Testis (tissue), 3 donors: ENCODE measurements around the gene DAB1. TPM values are rescaled to one million over a fixed set of nuclear protein-coding genes. Genes with fewer than 3 reads are reported as not detected.

Experiments used
- DNase-seq: peaks from one replicate; pipeline ENCODE4 v3.0.0-alpha.2; 2019
- H3K27ac ChIP-seq, 2 donors: fragments of 200-600 bp; sonication (generic); one replicate each; pipeline ENCODE4 v1.5.1; 2019
- H3K27me3 ChIP-seq: fragments of 200-600 bp; sonication (generic); one replicate; pipeline ENCODE4 v1.5.1; 2019
- H3K36me3 ChIP-seq: fragments of 200-600 bp; sonication (generic); one replicate; pipeline ENCODE4 v1.5.1; 2017; ENCODE audit warnings: low read depth; ENCODE audit errors: missing control alignments
- H3K4me1 ChIP-seq: fragments of 200-600 bp; sonication (generic); one replicate; pipeline ENCODE4 v1.5.1; 2019
- H3K4me3 ChIP-seq, 2 donors: fragments of 200-600 bp; sonication (generic); one replicate each; pipeline ENCODE4 v1.5.1; 2017 to 2019
- H3K9me3 ChIP-seq: fragments of 200-600 bp; sonication (generic); one replicate; pipeline ENCODE4 v1.5.1; 2017
- POLR2A ChIP-seq: fragments of 450-650 bp; IDR thresholded peaks from one replicate; pipeline ENCODE4 v1.6.1; 2017; ENCODE audit warnings: antibody characterized with exemption, mild to moderate bottlenecking, moderate library complexity
- WGBS, 2 donors: methylation state at CpG; one replicate each; pipeline ENCODE4 v1.1.5; 2018; 5-methylcytosine and 5-hydroxymethylcytosine counted together
- intact Hi-C: fragments of 100-400 bp; cut with DNase I; formaldehyde crosslinking; loops from one replicate; pipeline ENCODE4 v1.15.1; 2023; ENCODE audit warnings: low total_unique reads
- polyA plus RNA-seq: library from polyadenylated mRNA; stranded (reverse); fragments of 350-450 nt; fragmentation: Illumina TruSeq; extraction: RNeasy Lipid Tissue Mini Kit (QIAGEN cat#74804); gene quantifications from one replicate; pipeline ENCODE4 v1.2.3, GENCODE V29; 2014; ENCODE audit warnings: low read depth, low replicate concordance; ENCODE audit not compliant: insufficient read depth
- total RNA-seq, 2 donors: library from RNA; depleted of rRNA; stranded (reverse); fragments of >200 nt; gene quantifications; one replicate each; pipeline ENCODE4 v1.2.3, GENCODE V29; 2016
- TF ChIP-seq, protein P1 (sequence below), 3 experiments: fragments of 450-650 bp in 2 of 3; fragments of 200-600 bp in 1 of 3; sonication (generic) in 1 of 3; IDR thresholded peaks; one replicate each; pipeline ENCODE4 v1.5.1; 2016 to 2019; ENCODE audit warnings: antibody characterized with exemption in 3 of 3, mild to moderate bottlenecking in 2 of 3, moderate library complexity in 1 of 3

DAB1 gene
- total and polyA plus RNA-seq, 3 donors from 2014 or later = 0.79 to 1.7 (median 1.2) TPM

DNA sequence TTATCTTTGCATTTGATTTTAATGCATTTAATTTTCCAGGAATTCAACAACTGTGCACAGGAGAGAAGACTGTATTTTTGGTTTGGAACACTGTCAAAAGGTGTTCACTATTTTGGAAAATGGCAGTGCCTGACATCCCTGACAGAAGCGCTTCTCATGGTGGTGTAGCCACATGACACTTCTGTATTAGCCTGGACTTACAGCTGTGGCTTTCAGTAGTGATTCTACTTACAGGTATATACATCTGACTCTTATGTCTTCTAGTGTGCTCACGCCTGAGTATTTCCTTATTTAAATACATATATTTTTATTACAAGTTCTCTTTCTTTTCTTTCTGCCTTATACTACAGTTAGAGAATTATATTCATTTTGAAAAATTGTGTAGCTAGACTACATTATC is 405.7 kb downstream of the DAB1 start:
- no peaks in the 10 kb centered on the region for H3K27me3 ChIP-seq
- no peak overlapping the region for H3K4me3 ChIP-seq
- DNase-seq = no peak
- H3K36me3 ChIP-seq = no peaks in the 10 kb centered on the region
- H3K9me3 ChIP-seq = no peaks in the 10 kb centered on the region
- 78 to 90% methylated on average over 2 of the region's 2 CpGs for WGBS, 2 donors
- intact Hi-C loops = no loop called here
- H3K4me1 ChIP-seq = no peaks in the 10 kb centered on the region
- H3K27ac ChIP-seq = no peak overlapping the region
- TF ChIP-seq, protein P1, sequence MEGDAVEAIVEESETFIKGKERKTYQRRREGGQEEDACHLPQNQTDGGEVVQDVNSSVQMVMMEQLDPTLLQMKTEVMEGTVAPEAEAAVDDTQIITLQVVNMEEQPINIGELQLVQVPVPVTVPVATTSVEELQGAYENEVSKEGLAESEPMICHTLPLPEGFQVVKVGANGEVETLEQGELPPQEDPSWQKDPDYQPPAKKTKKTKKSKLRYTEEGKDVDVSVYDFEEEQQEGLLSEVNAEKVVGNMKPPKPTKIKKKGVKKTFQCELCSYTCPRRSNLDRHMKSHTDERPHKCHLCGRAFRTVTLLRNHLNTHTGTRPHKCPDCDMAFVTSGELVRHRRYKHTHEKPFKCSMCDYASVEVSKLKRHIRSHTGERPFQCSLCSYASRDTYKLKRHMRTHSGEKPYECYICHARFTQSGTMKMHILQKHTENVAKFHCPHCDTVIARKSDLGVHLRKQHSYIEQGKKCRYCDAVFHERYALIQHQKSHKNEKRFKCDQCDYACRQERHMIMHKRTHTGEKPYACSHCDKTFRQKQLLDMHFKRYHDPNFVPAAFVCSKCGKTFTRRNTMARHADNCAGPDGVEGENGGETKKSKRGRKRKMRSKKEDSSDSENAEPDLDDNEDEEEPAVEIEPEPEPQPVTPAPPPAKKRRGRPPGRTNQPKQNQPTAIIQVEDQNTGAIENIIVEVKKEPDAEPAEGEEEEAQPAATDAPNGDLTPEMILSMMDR (IDR thresholded peaks at IDR 0.05) = no peak
- no peak for TF ChIP-seq POLR2A

DNA sequence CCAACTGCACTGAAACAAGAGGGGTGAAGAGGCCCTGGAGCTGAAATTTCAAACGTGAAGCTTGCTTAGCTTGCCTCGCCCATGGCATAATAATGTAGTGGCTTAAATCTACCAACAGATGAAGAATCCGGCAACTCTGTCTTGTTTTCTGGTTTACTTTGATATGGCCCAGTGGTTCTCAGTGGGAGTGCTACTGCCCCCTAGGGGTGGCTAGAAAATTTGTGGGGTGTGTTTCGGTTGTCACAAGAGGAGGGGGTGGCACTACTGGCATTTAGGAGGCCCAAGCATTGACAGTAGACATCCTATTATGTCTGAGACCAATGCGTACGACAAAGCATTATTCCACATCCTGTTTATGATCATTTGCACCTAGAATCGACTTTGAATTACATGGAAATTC is 406.1 kb downstream of the DAB1 start:
- H3K36me3 ChIP-seq = no peaks in the 10 kb centered on the region
- WGBS, 2 donors = 88 to 90% methylated on average over 7 of the region's 7 CpGs
- H3K4me1 ChIP-seq = no peaks in the 10 kb centered on the region
- no peak overlapping the region for H3K4me3 ChIP-seq
- H3K27me3 ChIP-seq = no peaks in the 10 kb centered on the region
- intact Hi-C loops = no loop called here
- TF ChIP-seq, protein P1 (IDR thresholded peaks at IDR 0.05) = peak in 2 of 3 experiments; percentile 7 to 44
- TF ChIP-seq POLR2A = no peak
- DNase-seq = no peak
- H3K27ac ChIP-seq = no peak overlapping the region
- no peaks in the 10 kb centered on the region for H3K9me3 ChIP-seq

DNA sequence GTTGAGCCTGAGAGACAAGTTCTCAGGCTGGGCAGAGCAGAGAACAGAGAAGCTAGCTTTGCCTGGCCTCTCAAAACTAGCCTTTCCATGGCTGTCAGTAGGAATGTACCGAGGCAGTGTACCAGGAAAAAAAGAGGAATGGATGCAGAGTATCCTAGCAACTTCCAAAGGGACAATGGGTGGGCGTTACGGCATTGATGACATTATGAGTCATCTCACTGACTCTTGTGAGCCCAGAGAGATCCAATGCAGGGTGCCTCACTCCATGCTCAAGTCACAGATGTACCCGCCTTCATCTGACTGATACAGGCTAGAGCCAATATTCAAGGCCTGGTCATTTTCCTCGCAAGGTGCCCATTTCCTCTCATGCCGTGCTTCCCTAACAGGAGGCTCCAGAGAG is 406.7 kb downstream of the DAB1 start:
- Histone ChIP-seq H3K9me3 (no peaks in the 10 kb centered on the region), H3K27me3 (no peaks in the 10 kb centered on the region), H3K4me1 (no peaks in the 10 kb centered on the region), H3K36me3 (no peaks in the 10 kb centered on the region), H3K27ac (no peak overlapping the region), H3K4me3 (no peak overlapping the region)
- WGBS, 2 donors = 94 to 95% methylated on average over 6 of the region's 6 CpGs
- intact Hi-C loops = no loop called here
- no peak for DNase-seq
- TF ChIP-seq, protein P1 (IDR thresholded peaks at IDR 0.05) = no peak
- TF ChIP-seq POLR2A = no peak

DNA sequence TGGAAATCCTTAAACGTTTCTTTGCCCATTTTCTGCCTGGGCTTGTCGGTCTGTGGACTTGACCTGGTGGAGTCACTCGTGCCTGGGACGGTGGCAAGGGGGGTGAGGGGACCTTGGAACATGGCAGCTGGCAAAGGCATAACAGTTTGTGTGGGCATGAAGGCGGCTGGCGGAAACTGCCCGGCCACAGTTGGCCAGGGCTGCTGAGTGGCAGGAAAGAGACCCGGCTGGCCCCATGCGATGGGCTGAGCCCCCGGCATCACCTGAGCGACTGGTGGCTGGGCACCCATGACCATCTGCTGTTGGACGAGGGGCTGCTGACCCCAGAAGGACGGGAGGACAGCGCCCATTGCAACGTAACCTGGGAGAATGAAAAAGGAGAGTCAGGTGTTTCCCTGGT is 408.8 kb downstream of the DAB1 start:
- Histone ChIP-seq H3K9me3 (no peaks in the 10 kb centered on the region), H3K4me1 (no peaks in the 10 kb centered on the region), H3K4me3 (no peak overlapping the region), H3K27ac (no peak overlapping the region), H3K36me3 (no peaks in the 10 kb centered on the region), H3K27me3 (no peaks in the 10 kb centered on the region)
- intact Hi-C loops = no loop called here
- 88 to 89% methylated on average over 15 of the region's 15 CpGs for WGBS, 2 donors
- DNase-seq = no peak
- TF ChIP-seq, protein P1 (IDR thresholded peaks at IDR 0.05) = no peak
- no peak for TF ChIP-seq POLR2A

DNA sequence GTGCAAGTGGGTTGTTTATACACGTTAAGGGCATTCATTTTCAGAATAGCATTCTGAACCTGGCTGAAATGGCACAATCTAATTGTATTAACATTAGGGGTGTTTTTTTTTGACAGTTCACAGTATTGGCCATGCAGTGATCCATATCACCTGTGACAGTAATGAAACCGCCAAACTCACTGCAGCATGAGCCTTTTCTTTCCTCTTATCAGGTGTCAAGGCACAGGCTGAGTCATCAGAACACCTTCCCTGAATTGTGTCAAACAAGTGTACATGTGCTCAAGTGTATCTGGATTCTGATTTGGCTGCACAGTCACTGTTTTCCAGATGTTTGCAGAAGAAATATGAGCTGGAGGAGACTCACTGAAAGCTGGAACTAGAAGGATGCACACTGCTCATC is 410.3 kb downstream of the DAB1 start:
- Histone ChIP-seq H3K36me3 (no peaks in the 10 kb centered on the region), H3K4me3 (no peak overlapping the region), H3K9me3 (no peaks in the 10 kb centered on the region), H3K27me3 (no peaks in the 10 kb centered on the region), H3K4me1 (no peaks in the 10 kb centered on the region), H3K27ac (no peak overlapping the region)
- intact Hi-C loops = no loop called here
- no peak for DNase-seq
- WGBS, 2 donors = 79 to 81% methylated on average over 2 of the region's 2 CpGs
- no peak for TF ChIP-seq POLR2A
- TF ChIP-seq, protein P1 (IDR thresholded peaks at IDR 0.05) = no peak
